ENCODE measurements around the gene LAMC3. TPM values are rescaled to one million over a fixed set of nuclear protein-coding genes. Genes with fewer than 3 reads are reported as not detected.
"Not testable (repeated sequence)": the region's sequence is repeated elsewhere in the genome, so short reads cannot be mapped to it uniquely, and the experiment has no call there.

Gene LAMC3
- total RNA-seq, 2 donors from 2014 or later = 0.29 TPM; not detected in 1

DNA sequence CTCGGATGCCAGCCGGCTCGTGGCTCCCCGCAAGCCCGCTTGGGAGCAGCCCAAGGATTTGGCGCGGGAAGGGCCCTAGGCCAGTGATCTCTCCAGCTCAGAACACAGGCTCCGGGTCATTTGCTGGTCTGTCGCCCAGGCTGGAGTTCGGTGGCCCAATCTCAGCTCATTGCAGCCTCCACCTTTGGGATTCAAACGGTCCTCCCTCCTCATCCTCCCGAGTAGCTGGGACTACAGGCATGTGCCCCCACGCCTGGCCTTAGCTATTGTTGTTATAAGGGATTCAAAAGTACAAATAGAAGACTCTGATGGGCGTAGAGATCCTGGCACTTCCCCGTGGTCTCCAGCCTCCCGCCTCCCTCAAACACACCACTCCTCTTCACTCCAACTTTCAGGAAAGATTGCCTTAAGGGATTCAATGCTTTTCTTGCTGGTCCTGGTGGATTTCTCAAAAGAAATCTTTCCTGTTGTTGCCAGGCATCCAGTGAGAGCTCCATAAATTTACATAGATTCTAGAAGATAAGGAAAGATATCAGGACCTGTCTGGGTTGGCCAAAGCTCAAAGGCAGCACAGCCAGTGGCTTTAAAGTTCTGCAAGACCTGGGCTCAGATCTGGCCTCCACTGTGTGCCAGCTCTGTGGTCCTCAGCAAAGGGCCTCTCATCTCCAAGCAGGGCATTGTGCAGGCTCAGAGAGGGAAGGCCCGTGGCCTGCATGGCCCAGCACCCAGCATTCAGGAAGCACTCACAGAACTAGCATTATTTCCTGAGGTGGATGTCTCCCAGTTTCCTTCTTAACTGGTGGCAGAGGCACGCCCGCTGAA, 88.4 kb downstream of the LAMC3 start:
- no peak for DNase-seq (ENCODE audit: low spot score)
- intact Hi-C loops (cut with DNase I) = no loop called here

DNA sequence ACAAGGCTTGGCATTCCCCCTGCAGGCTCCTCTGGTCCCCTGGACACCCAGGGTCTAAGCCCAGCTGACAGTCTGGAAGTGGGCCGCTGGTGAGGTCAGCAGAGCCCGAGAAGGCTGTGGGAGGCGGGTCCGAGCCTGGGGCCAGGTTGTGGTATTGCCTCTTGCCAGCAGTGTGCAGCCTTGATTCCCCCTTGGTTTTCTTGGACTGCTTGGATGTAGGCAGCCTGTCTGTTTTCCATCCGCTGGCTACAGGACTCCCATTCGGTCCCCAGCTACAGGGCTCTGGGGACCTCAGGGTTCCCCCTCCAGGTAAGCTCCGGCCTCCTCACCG, 88.9 kb downstream of the LAMC3 start:
- no peak for DNase-seq (ENCODE audit: low spot score)
- intact Hi-C loops (cut with DNase I) = no loop called here

DNA sequence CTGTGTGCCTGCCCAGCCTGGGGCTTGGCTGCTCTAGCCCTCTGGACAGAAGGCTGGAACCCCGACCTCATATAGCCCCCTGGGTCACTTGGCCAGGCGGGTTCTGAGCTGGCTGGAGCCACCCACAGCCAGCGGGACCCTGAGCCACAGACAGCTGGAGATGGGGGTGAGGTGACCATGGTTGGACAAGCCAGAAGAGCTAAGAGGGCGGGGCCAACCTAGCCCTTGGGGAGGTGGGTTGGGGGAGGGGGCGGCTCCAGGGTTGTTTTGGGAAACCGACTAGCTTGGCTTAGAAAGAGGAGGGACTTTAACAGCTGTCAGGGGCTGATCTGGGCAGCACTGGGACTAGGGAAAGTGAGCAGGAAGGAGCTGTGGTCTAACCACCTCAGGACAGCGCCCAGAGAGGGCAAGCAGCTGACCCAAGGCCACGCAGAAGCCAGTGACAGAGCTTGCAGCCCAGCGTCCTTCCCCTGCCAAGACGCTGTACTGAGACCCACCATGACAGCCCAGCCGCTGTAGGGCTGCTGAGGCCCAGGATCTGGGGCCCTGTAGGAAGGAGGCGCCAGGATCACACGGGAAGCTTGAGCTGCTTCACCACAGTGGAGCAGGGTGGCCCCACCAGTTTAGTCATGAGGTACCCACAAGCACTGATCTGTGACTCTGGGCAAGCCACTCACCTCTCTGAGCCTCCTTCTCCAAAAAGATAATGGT, 89.6 kb downstream of the LAMC3 start:
- intact Hi-C loops (cut with DNase I) = no loop called here
- DNase-seq (ENCODE audit: low spot score) = no peak

DNA sequence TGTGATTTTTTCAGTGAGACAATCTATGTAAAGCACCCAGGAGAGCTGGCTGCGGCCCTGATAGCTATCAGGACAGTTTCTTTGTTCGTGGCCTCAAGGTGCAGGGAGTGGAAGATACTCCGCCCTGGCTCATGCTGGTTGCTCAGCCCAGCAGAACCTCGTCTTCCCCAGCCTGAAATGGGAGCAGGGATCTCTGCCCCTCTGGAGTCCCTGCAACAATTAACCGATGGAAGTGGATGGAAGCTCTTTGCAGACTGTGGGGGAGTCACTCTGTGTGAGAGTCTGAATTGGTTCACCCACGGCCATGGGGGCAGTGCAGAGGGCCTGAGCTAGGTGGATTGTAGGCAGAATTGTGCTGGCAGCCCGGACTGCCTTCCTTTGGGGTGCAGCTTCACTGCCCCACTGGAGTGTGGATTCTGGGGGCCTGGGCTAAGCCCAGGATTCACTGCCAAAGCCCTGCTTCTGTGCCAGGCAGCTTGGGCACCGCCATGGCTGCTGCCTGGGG, 90.2 kb downstream of the LAMC3 start:
- intact Hi-C loops (cut with DNase I) = no loop called here
- no peak for DNase-seq (ENCODE audit: low spot score)

DNA sequence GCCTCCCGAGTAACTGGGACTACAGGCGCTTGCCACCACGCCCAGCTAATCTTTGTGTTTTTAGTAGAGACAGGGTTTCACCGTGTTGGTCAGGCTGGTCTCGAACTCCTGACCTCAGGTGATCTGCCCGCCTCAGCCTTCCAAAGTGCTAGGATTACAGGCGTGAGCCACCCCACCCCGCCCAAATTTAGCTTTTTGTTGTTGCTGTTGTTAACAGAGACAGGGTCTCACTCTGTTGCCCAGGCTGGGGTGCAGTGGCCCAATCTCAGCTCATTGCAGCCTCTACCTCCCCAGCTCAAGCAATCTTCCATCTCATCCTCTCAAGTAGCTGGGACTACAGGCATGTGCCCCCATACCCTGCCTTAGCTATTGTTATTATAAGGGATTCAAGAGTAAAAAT, 90.9 kb downstream of the LAMC3 start:
- intact Hi-C loops (cut with DNase I); DNase-seq (ENCODE audit: low spot score): not testable (repeated sequence)

DNA sequence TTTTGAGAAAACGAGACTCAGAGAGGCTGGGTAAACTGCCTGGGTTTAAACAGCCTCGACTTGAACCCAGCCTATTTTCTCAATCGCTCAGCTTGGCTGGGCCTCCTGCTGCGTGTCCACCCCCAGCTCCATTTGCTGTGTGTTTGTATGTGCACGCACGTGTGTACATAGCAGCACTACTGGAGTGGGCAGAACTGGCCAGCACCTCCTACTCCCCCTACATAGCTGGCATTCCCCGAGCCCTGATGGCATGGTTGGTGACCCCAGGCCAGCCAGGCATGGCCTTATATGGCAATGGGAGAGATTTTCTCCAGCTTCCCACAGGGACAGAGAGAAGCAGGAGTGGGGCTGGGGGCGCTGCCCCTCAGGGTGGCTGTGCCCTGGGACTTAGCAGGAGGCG, 91.5 kb downstream of the LAMC3 start:
- intact Hi-C loops (cut with DNase I) = no loop called here
- DNase-seq (ENCODE audit: low spot score) = no peak

DNA sequence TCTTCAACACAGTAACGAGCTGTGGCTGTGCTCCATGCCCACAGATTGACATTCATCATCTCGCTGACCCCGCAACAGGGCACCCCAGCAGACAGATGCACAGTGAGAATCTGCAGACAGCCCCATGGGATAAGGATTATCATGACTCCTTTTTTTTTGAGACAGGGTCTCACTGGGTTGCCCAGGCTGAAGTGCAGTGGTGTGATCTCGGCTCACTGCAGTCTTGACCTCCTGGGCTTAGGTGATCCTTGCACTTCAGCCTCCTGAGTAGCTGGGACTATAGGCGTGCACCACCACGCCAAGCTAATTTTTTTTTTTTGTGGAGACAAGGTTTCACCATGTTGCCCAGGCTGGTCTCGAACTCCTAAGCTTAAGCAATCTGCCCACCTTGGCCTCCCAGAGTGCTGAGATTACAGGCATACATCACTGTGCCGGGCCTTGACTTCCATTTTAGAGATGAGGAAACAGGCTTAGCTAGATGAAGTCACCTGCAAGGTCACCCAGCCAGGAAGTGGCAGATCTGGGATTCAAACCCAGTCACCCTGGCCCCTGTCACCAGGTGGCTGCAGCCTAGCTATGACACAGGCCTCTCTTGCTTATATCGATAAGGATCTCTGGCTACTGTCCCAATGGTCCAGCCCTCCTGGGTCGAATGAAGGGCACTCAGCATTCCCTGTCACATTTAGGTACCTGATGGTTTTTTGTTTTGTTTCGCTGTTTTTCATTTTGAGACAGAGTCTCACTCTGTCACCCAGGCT, 92.4 kb downstream of the LAMC3 start:
- intact Hi-C loops (cut with DNase I) = no loop called here
- no peak for DNase-seq (ENCODE audit: low spot score)

DNA sequence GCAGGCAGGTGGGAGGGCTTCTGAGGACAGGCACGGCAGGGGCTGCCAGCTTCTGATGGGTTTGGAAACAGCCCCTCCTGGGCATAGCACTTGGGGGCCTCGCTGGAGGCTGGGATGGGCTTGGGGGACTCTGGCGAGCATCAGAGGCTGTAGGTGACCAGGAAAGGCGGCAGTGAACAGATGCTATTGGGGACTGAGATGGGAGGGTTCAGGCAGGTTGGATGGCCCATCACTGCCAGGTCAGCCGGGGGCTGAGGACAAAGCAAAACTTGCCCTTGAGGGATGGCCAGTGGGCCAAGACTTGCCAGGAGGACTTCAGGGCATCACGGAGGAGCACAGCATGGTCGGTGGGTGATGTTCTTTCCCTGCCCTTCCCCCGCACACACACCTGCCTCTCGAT, 94.0 kb downstream of the LAMC3 start:
- intact Hi-C loops (cut with DNase I) = no loop called here

DNA sequence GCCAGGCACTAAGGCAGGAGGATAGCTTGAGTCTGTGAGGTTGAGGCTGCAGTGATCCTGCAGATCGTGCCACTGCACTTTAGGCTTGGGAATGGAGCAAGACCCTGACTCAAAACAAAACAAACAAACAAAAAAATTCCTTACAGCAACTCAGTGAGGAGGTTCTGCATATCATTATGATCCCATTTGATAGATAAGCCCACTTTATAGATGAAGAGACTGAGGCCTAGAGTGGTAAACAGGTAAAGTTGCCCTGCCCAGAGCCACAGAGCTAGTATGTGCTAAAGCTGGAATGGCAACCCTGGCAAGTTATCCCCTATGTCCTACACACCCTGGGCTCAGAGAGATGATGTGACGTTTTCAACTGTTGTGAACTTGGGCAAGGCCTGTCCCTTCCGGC, 94.6 kb downstream of the LAMC3 start:
- intact Hi-C loops (cut with DNase I) = no loop called here
- no peak for DNase-seq (ENCODE audit: low spot score)

More for the DNA sequence above, 94.0 kb downstream of the LAMC3 start:
- no peak for DNase-seq (ENCODE audit: low spot score)

DNA sequence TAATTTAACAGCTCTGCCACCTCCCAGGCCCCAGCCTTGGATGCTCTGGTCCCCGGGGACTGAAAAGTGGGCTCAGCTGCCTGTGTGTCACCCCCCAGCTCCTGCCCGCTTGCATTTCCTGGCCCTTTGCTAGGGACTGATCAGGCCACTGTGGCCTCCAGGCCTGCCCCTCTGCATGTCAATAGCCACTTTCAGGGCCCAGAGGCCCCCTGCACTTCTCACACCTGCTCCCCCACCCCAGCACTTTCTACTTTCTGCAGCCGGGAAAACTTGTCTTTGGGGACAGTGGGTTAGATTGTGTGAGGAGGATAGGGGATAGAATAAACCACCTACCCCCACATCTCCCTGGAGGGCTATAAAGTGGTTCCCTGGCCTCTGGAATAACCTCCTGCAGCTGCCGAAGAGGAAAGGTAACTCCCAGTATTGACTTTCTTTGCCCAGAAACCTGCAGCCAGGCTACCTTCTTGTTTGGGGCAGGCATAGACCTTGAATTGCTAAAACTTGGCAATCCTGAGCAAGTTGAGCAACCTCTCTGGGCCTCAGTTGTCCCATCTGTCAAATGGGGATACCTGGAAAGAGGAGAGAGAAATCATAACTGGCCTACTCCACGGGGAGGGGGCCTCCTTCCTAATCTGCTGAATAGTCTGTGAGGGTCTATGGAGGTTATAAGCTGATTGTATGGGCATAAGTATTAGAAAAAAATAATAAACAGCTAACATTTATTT, 95.2 kb downstream of the LAMC3 start:
- DNase-seq (ENCODE audit: low spot score) = no peak
- intact Hi-C loops (cut with DNase I) = no loop called here

DNA sequence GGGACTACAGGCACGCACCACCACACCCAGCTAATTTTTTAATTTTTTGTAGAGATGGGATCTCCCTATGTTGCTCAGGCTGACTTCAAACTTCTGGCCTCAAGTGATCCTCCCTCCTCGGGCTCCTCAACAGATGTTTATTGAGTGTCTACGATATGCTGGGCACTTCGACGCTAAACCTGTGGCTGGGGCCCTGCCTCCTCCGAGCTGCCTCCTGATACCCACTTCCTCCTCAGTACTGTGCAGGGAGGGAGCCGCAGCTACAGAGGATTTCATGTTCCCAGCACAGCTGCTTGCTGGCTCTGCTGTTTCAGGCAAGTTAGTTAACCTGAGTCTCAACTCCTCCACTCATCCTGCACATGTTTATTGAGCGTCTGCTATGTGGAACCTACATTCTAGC, 97.0 kb downstream of the LAMC3 start:
- no peak for DNase-seq (ENCODE audit: low spot score)
- intact Hi-C loops (cut with DNase I) = no loop called here

DNA sequence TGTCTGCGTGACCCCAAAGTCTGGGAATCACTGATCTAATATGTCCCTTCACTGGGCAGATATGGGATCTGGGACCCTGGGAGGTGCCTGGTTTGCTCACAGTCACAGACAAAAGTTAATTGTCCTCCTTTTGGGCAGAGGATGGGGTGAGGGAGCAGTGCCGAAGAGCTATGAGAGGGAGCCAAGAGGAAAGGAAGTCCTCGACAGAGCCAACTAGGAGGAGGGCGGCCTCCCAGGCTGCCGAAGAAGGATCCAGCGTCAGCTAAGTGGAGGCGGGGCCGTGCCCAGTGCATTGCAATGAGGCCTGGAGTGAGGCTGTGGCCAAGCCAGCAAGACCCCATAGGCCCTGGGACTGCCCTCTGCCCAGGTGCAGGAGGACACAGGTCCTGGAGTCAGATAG, 98.8 kb downstream of the LAMC3 start:
- DNase-seq (ENCODE audit: low spot score) = no peak
- intact Hi-C loops (cut with DNase I) = no loop called here

DNA sequence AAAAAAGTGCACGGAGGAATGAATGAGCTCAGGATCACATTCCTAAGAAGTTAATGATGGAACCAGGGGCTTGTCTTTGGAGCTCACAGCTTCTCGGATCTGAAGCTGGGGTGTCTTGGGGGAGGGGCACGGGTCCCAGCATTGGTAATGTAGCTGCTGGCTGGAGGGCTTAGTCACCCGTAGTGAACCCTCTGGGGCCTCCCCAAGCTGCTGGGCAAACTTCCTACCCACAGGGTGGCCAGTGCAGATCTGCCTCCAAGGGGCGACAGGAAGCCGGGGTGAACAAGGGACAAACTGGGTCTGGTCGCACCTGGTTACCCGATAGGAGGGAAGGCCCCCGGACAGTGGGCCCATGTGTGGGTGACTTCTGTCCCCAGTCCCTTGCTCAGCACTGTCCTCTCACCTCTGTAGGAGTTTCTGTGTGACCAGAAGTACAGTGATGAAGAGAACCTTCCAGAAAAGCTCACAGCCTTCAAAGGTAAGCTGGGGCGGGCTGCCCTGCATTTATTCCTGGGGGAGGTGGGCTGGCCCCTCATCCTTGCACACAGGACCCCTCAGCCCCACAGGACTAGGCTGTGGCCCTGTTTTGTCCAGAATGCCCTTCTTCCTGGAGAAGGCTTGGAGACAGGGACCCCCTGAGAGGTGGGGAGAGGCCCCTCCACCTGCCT, 102.3 kb downstream of the LAMC3 start:
- intact Hi-C loops (cut with DNase I) = no loop called here
- peak; percentile 69 for DNase-seq (ENCODE audit: low spot score)

DNA sequence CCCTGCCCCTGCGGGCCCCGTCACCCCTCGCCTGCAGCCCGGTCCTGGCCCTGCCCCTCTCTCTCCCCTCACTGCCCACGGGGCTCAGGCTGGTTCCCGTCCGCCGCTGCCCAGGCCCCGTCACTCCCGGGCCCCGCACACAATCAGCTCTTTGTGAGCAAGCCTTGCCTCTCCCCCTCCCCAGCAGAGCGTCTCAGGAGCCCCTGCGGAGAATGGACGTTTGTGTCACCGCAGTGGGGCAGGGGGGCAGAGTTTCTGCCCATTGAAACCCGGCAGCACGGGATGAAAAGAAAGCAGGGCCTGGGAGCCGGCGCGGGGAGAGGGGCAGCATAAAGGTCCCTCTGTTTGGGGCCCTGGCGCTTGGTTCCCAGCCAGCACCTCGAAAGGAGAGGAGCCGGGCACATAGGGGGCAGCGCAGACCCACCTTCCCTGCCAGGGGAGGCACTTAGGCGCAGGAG, 102.9 kb downstream of the LAMC3 start:
- DNase-seq (ENCODE audit: low spot score) = peak; percentile 80
- intact Hi-C loops (cut with DNase I) = no loop called here

DNA sequence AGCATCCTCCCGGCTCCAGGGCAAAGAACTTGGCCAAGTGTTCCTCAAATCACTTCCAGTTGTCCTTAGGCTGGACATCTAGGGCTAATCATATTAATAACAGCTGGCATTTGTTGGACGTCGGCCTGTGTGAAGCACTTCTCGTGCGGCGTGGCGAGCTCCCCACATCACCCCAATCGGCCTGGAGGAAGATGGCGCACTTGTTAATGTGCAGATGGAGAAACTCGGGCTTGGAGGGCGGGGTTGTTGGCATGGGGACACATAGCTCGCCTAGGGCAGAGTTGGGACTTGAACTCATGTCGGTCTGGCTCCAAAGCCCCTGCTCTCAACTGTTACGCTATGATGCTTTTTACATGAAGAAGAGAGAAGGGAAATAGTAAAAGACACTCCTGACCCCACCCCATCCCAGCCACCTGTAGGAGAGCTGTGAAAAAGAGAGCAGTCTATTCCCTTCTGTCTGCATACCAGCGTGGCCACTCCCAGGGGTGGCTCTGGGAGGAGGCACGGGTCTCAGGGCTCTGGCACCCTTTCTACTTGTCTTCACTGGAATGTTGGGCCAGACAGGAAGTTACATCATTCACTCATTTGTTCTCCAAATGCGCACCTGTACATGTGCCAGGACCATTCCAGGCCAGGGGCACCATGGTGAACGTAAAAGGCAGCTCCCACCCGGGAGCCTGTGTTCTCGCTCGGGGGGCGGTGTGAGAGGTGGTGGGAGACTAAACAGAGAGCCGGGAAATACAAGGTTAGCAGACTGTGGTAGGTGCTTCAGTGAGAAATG, 103.6 kb downstream of the LAMC3 start:
- peak; percentile 62 for DNase-seq (ENCODE audit: low spot score)
- intact Hi-C loops (cut with DNase I) = no loop called here

DNA sequence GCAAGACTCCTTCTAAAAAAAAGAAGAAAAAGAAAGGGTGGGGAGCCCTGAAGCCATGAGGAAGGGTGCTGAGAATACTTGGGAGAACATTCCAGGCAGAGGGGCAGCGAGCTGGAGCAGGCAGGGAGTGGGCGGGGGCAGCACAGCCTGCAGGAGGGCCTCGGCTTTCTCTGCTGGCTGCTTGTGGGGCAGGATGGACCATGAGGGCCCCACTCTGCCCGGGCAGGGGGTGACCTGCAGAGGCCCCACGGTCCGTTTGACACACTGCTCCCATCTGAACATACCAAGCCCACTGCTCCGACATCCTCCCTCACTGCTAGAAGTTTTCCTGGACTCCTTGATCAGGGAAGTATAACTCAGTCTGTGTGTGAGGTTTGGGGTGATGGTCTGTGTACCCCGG, 104.7 kb downstream of the LAMC3 start:
- intact Hi-C loops (cut with DNase I) = no loop called here
- DNase-seq (ENCODE audit: low spot score) = peak; percentile 26

DNA sequence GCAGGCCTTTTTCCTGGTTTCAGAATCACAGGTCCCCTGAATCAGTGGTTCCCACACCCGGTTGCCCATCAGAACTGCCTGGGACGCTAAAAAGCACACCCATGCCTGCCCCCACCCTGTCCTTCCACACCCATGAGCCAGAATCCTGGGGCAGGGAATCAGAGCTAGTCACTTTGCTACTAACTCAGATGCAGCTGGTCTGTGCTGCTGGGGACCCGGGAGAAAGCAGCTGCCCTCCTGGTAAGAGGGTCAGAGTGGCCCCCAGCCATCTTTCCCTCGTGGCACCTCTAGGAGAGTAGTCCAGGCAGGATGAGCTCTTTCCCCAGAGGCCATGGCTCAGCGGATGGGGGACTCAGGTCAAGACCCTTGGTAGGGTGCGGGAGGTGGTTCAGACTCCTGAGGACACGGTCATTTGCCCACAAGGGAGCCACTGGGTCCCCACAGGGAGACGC, 105.1 kb downstream of the LAMC3 start:
- intact Hi-C loops (cut with DNase I) = no loop called here
- peak; percentile 51 for DNase-seq (ENCODE audit: low spot score)

DNA sequence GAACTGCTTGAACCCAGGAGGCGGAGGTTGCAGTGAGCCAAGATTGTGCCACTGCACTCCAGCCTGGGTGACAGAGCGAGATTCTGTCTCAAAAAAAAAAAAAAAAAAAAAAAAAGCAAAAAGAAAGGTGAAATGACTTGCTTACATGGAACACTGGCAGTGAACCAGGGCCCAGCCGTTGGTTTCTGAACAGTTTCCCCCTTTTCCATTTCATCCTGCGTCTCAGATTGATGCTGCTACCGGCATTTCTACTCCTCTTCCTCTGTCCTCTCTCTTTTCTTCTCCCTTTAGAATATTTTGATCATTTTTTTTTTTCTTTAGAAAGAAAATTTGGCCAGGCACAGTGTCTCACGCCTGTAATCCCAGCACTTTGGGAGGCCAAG, 106.4 kb downstream of the LAMC3 start:
- DNase-seq (ENCODE audit: low spot score) = peak; percentile 18
- intact Hi-C loops (cut with DNase I) = not testable (repeated sequence)
